Neural cell (in vitro differentiated cells): Measurements from ENCODE around the gene U2SURP.

Source experiments
- CTCF ChIP-seq: fragments of 450-650 bp; IDR thresholded peaks from 2 replicates; pipeline ENCODE4 v1.5.1; 2014; ENCODE audit warnings: antibody characterized with exemption, mild to moderate bottlenecking, moderate library complexity; ENCODE audit not compliant: poor library complexity, severe bottlenecking
- EZH2 ChIP-seq: fragments of 200-600, 300-800 bp; shearing (Covaris generic), sonication (generic); IDR thresholded peaks from 2 replicates; pipeline ENCODE4 v1.6.1; 2014; ENCODE audit warnings: antibody characterized with exemption, low read length, borderline replicate concordance, mild to moderate bottlenecking; ENCODE audit not compliant: insufficient read depth, poor library complexity, severe bottlenecking
- MXI1 ChIP-seq: fragments of 450-650 bp; conservative IDR thresholded peaks from 2 replicates; pipeline ENCODE4 v1.6.1; 2014; ENCODE audit warnings: antibody characterized with exemption, mild to moderate bottlenecking; ENCODE audit not compliant: poor library complexity, severe bottlenecking
- POLR2AphosphoS5 ChIP-seq: IDR thresholded peaks from 2 replicates; pipeline ENCODE4 v1.6.1; 2012
- REST ChIP-seq: IDR thresholded peaks from 2 replicates; pipeline ENCODE4 v1.6.1; 2012; ENCODE audit warnings: borderline replicate concordance

GRCh38 chr3:143089965-143090364, 88.6 kb downstream of the U2SURP start:
- TF ChIP-seq POLR2AphosphoS5 (no peak), EZH2 (no peak), MXI1 (no peak), CTCF (no peak), REST (no peak)
